ENCODE measurements around the gene TM2D3.

Gene TM2D3

GRCh38 chr15:101646672-101647071 lies 5.5 kb downstream of the TM2D3 start:
- ChIA-PET POLR2A (interaction anchor here (0.6 kb wide), 2 partner anchors 30 to 352 kb away, joined by 3 read pairs; partner anchors contain the start of gene SNRPA1), CTCF (no interaction called here)
- no peak for DNase-seq (ENCODE audit: extremely low spot score)
- TF ChIP-seq PKNOX1 (IDR thresholded peaks at IDR 0.05) (0 out of 2 replicates have a peak, but pooled peaks have one; percentile 39), BHLHE40 (IDR thresholded peaks at IDR 0.05; ENCODE audit: borderline replicate concordance) (no peak)

- DNase-seq (ENCODE audit: extremely low spot score), result no peak
- POLR2A ChIA-PET, result interaction anchor here (0.6 to 2.5 kb wide), 4 partner anchors 10 to 347 kb away, joined by 3 to 15 read pairs (median 7); partner anchors contain the start of genes SNRPA1 and TM2D3
- no peak for TF ChIP-seq BHLHE40 (IDR thresholded peaks at IDR 0.05; ENCODE audit: borderline replicate concordance)
- TF ChIP-seq LEF1 (IDR thresholded peaks at IDR 0.05; ENCODE audit: borderline replicate concordance), result no peak
- TF ChIP-seq ARNT (IDR thresholded peaks at IDR 0.05), result no peak
- TF ChIP-seq FOXK2 (IDR thresholded peaks at IDR 0.05), result no peak
- TF ChIP-seq HDGF (IDR thresholded peaks at IDR 0.05; ENCODE audit: borderline replicate concordance), result no peak
- CTCF ChIA-PET, result interaction anchor here (1.0 to 3.6 kb wide), 9 partner anchors 8 to 366 kb away, joined by 3 to 33 read pairs (median 4); no protein-coding TSS in a partner anchor
These were observed 9.8 kb downstream of the TM2D3 start for GRCh38 chr15:101642361-101642760.

- POLR2A ChIA-PET, result interaction anchor here (0.6 to 2.5 kb wide), 3 partner anchors 11 to 346 kb away, joined by 3 to 15 read pairs (median 11); partner anchors contain the start of genes SNRPA1 and TM2D3
These were observed 10.3 kb downstream of the TM2D3 start for GRCh38 chr15:101641894-101642293.

GRCh38 chr15:101641129-101641764 lies 10.9 kb downstream of the TM2D3 start:
- TF ChIP-seq NFRKB (IDR thresholded peaks at IDR 0.05) (no peak), FOXM1 (IDR thresholded peaks at IDR 0.05; ENCODE audit: borderline replicate concordance) (no peak), FOXA1 (IDR thresholded peaks at IDR 0.05) (no peak), PKNOX1 (IDR thresholded peaks at IDR 0.05) (peak; percentile 96), SP1 (IDR thresholded peaks at IDR 0.05) (no peak), ELF4 (IDR thresholded peaks at IDR 0.05) (no peak), SUZ12 (IDR thresholded peaks at IDR 0.05) (no peak), ZNF384 (IDR thresholded peaks at IDR 0.05) (peak; percentile 95), TARDBP (IDR thresholded peaks at IDR 0.05) (no peak), BHLHE40 (IDR thresholded peaks at IDR 0.05; ENCODE audit: borderline replicate concordance) (no peak)
- DNase-seq (ENCODE audit: extremely low spot score), result peak; percentile 79
- CTCF ChIA-PET, result interaction anchor here (0.5 to 3.6 kb wide), 28 partner anchors 9 to 601 kb away, joined by 3 to 33 read pairs (median 3); partner anchors contain the start of genes SNRPA1 and TM2D3
- POLR2A ChIA-PET, result interaction anchor here (2.3 to 2.5 kb wide), 2 partner anchors 11 to 346 kb away, joined by 11 to 15 read pairs; partner anchors contain the start of genes SNRPA1 and TM2D3

More at GRCh38 chr15:101641894-101642293, 10.3 kb downstream of the TM2D3 start:
- TF ChIP-seq NFRKB (IDR thresholded peaks at IDR 0.05) (no peak), SUZ12 (IDR thresholded peaks at IDR 0.05) (no peak), BHLHE40 (IDR thresholded peaks at IDR 0.05; ENCODE audit: borderline replicate concordance) (no peak), ARNT (IDR thresholded peaks at IDR 0.05) (no peak), CTBP1 (IDR thresholded peaks at IDR 0.05; ENCODE audit: borderline replicate concordance) (no peak), SP1 (IDR thresholded peaks at IDR 0.05) (no peak), FOXK2 (IDR thresholded peaks at IDR 0.05) (no peak), HDGF (IDR thresholded peaks at IDR 0.05; ENCODE audit: borderline replicate concordance) (no peak)
- CTCF ChIA-PET, result interaction anchor here (0.6 to 3.6 kb wide), 24 partner anchors 8 to 601 kb away, joined by 3 to 33 read pairs (median 3); partner anchors contain the start of genes SNRPA1 and TM2D3
- no peak for DNase-seq (ENCODE audit: extremely low spot score)

- CTCF ChIA-PET, result interaction anchor here (0.8 to 3.6 kb wide), 3 partner anchors 23 to 81 kb away, joined by 3 to 33 read pairs (median 3); no protein-coding TSS in a partner anchor
- POLR2A ChIA-PET, result interaction anchor here (0.8 to 1.3 kb wide), 3 partner anchors 23 to 350 kb away, joined by 3 to 4 read pairs (median 3); partner anchors contain the start of gene SNRPA1
- TF ChIP-seq FOXA1 (IDR thresholded peaks at IDR 0.05), result no peak
- TF ChIP-seq FOXK2 (IDR thresholded peaks at IDR 0.05), result no peak
- TF ChIP-seq ARNT (IDR thresholded peaks at IDR 0.05), result no peak
- no peak for TF ChIP-seq NFRKB (IDR thresholded peaks at IDR 0.05)
- TF ChIP-seq L3MBTL2 (conservative IDR thresholded peaks at IDR 0.05), result no peak
- no peak for TF ChIP-seq FOXM1 (IDR thresholded peaks at IDR 0.05; ENCODE audit: borderline replicate concordance)
- no peak for TF ChIP-seq BHLHE40 (IDR thresholded peaks at IDR 0.05; ENCODE audit: borderline replicate concordance)
- no peak for TF ChIP-seq PKNOX1 (IDR thresholded peaks at IDR 0.05)
- no peak for TF ChIP-seq ELF4 (IDR thresholded peaks at IDR 0.05)
- TF ChIP-seq TARDBP (IDR thresholded peaks at IDR 0.05), result no peak
- no peak for TF ChIP-seq SP1 (IDR thresholded peaks at IDR 0.05)
- TF ChIP-seq ZNF384 (IDR thresholded peaks at IDR 0.05), result no peak
- no peak for TF ChIP-seq SUZ12 (IDR thresholded peaks at IDR 0.05)
- TF ChIP-seq HDGF (IDR thresholded peaks at IDR 0.05; ENCODE audit: borderline replicate concordance), result no peak
- no peak for TF ChIP-seq CTBP1 (IDR thresholded peaks at IDR 0.05; ENCODE audit: borderline replicate concordance)
- no peak for TF ChIP-seq LEF1 (IDR thresholded peaks at IDR 0.05; ENCODE audit: borderline replicate concordance)
- no peak for DNase-seq (ENCODE audit: extremely low spot score)
These were observed 12.5 kb downstream of the TM2D3 start for GRCh38 chr15:101639667-101640066.

- no peak for DNase-seq (ENCODE audit: extremely low spot score)
- ChIA-PET POLR2A (no interaction called here), CTCF (no interaction called here)
- no peak for TF ChIP-seq BHLHE40 (IDR thresholded peaks at IDR 0.05; ENCODE audit: borderline replicate concordance)
- no peak for TF ChIP-seq FOXA1 (IDR thresholded peaks at IDR 0.05)
- no peak for TF ChIP-seq LEF1 (IDR thresholded peaks at IDR 0.05; ENCODE audit: borderline replicate concordance)
- TF ChIP-seq HDGF (IDR thresholded peaks at IDR 0.05; ENCODE audit: borderline replicate concordance), result no peak
- TF ChIP-seq ELF4 (IDR thresholded peaks at IDR 0.05), result no peak
- TF ChIP-seq PKNOX1 (IDR thresholded peaks at IDR 0.05), result no peak
- no peak for TF ChIP-seq TARDBP (IDR thresholded peaks at IDR 0.05)
- TF ChIP-seq SP1 (IDR thresholded peaks at IDR 0.05), result no peak
- TF ChIP-seq ZNF384 (IDR thresholded peaks at IDR 0.05), result no peak
- no peak for TF ChIP-seq NFRKB (IDR thresholded peaks at IDR 0.05)
- no peak for TF ChIP-seq ARNT (IDR thresholded peaks at IDR 0.05)
- TF ChIP-seq CTBP1 (IDR thresholded peaks at IDR 0.05; ENCODE audit: borderline replicate concordance), result no peak
- no peak for TF ChIP-seq L3MBTL2 (conservative IDR thresholded peaks at IDR 0.05)
- no peak for TF ChIP-seq FOXM1 (IDR thresholded peaks at IDR 0.05; ENCODE audit: borderline replicate concordance)
These were observed 14.3 kb downstream of the TM2D3 start for GRCh38 chr15:101637919-101638318.

Measured in HEK293T (cell line).